ENCODE data around the gene LRRC38. TPM values are rescaled to one million over a fixed set of nuclear protein-coding genes. Genes with fewer than 3 reads are reported as not detected.

The LRRC38 gene
- total and polyA plus RNA-seq, 10 of the 15 experiments (the other 5 are each of a cell fraction or from before 2014, with no cell fraction given) = not detected

DNA sequence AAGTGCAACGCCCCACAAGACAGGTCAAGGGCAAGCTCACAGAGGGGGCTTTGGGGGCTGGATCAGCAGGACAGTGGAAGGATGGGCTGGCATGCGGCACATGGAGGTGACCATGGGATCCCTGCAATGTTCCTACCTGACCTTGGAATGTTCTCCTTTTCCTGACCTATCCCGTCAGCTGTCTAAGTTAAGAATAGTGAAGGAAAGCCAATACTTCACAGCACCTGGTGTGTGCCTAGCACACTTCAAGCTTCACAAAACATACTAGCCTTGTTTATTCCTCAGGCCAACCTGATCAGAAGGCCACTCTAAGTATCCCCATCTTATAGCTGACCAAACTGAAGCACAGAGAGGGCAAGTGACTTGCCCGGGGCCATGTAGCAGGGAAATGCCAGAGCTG lies 31.2 kb downstream of the LRRC38 start:
- in situ Hi-C loops (cut with MboI) = no loop called here
- RAD21 ChIA-PET (ENCODE audit: unreplicated experiment) = no interaction called here

More for the DNA sequence above, 31.2 kb downstream of the LRRC38 start:
- FAIRE-seq = no peak
- no TSS peak for BruUV-seq (replicated peaks)
- intact Hi-C loops (cut with micrococcal nuclease; ENCODE audit: unreplicated experiment) = no loop called here
- no peak for DNase-seq (ENCODE audit: low read depth, low spot score)
- no peak overlapping the region for H3K9ac ChIP-seq (ENCODE audit: control insufficient read depth, insufficient read depth, low read length)
- TF ChIP-seq, protein P1, sequence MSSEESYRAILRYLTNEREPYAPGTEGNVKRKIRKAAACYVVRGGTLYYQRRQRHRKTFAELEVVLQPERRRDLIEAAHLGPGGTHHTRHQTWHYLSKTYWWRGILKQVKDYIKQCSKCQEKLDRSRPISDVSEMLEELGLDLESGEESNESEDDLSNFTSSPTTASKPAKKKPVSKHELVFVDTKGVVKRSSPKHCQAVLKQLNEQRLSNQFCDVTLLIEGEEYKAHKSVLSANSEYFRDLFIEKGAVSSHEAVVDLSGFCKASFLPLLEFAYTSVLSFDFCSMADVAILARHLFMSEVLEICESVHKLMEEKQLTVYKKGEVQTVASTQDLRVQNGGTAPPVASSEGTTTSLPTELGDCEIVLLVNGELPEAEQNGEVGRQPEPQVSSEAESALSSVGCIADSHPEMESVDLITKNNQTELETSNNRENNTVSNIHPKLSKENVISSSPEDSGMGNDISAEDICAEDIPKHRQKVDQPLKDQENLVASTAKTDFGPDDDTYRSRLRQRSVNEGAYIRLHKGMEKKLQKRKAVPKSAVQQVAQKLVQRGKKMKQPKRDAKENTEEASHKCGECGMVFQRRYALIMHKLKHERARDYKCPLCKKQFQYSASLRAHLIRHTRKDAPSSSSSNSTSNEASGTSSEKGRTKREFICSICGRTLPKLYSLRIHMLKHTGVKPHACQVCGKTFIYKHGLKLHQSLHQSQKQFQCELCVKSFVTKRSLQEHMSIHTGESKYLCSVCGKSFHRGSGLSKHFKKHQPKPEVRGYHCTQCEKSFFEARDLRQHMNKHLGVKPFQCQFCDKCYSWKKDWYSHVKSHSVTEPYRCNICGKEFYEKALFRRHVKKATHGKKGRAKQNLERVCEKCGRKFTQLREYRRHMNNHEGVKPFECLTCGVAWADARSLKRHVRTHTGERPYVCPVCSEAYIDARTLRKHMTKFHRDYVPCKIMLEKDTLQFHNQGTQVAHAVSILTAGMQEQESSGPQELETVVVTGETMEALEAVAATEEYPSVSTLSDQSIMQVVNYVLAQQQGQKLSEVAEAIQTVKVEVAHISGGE (CRISPR knock-in tag; IDR thresholded peaks at IDR 0.05) = no peak
- TF ChIP-seq NFYB (IDR thresholded peaks at IDR 0.05; ENCODE audit: insufficient read depth, low read depth, low read length) (no peak), STAT3 (IDR thresholded peaks at IDR 0.05; ENCODE audit: low read depth, low read length) (no peak), TCF12 (IDR thresholded peaks at IDR 0.05; ENCODE audit: low read depth, low read length) (no peak), EP300 (IDR thresholded peaks at IDR 0.05; ENCODE audit: borderline replicate concordance in 1 of 2, control insufficient read depth in 1 of 2, low read depth in 2 of 2, low read length in 2 of 2) (no peak), SUZ12 (IDR thresholded peaks at IDR 0.05; ENCODE audit: unreplicated experiment) (no peak)
- TF ChIP-seq, protein P2, sequence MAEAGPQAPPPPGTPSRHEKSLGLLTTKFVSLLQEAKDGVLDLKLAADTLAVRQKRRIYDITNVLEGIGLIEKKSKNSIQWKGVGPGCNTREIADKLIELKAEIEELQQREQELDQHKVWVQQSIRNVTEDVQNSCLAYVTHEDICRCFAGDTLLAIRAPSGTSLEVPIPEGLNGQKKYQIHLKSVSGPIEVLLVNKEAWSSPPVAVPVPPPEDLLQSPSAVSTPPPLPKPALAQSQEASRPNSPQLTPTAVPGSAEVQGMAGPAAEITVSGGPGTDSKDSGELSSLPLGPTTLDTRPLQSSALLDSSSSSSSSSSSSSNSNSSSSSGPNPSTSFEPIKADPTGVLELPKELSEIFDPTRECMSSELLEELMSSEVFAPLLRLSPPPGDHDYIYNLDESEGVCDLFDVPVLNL (IDR thresholded peaks at IDR 0.05; ENCODE audit: low read depth, low read length) = no peak
- TF ChIP-seq, protein P3, sequence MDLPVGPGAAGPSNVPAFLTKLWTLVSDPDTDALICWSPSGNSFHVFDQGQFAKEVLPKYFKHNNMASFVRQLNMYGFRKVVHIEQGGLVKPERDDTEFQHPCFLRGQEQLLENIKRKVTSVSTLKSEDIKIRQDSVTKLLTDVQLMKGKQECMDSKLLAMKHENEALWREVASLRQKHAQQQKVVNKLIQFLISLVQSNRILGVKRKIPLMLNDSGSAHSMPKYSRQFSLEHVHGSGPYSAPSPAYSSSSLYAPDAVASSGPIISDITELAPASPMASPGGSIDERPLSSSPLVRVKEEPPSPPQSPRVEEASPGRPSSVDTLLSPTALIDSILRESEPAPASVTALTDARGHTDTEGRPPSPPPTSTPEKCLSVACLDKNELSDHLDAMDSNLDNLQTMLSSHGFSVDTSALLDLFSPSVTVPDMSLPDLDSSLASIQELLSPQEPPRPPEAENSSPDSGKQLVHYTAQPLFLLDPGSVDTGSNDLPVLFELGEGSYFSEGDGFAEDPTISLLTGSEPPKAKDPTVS (IDR thresholded peaks at IDR 0.05; ENCODE audit: low read depth, low read length) = no peak
- no peaks in the 10 kb centered on the region for H3K79me2 ChIP-seq (ENCODE audit: control insufficient read depth, insufficient read depth, low read length)
- H3K27ac ChIP-seq (ENCODE audit: control insufficient read depth, insufficient read depth) = no peak overlapping the region
- H3K36me3 ChIP-seq (ENCODE audit: control insufficient read depth in 2 of 2, insufficient read depth in 2 of 2, low read length in 1 of 2) = no peaks in the 10 kb centered on the region
- POLR2A ChIA-PET = no interaction called here
- no peak for ATAC-seq
- peaks cover 0 to 2% of the 10 kb centered on the region in 2 experiments; a peak in 2 of 4 replicates for H3K27me3 ChIP-seq (replicated peaks in 1 of 2; ENCODE audit: control insufficient read depth in 2 of 2, insufficient read depth in 2 of 2, low read length in 1 of 2)
- CTCF ChIA-PET = interaction anchor here (0.7 kb wide), 1 partner anchor 449 kb away, joined by 3 read pairs; no protein-coding TSS in a partner anchor
- no peaks in the 10 kb centered on the region; the same call in 1 of the 2 replicates for H4K20me1 ChIP-seq (ENCODE audit: control insufficient read depth, insufficient read depth)
- 28% methylated on average over 3 of the region's 4 CpGs for WGBS (ENCODE audit: insufficient coverage, insufficient replicate concordance, low lambda C conversion rate, missing lambda C conversion rate)
- SMC1A ChIA-PET (ENCODE audit: uncharacterized antibody, unreplicated experiment) = no interaction called here
- no peaks in the 10 kb centered on the region for H3K4me1 ChIP-seq (ENCODE audit: control insufficient read depth, insufficient read depth, low read length)
- no peak overlapping the region for H3K4me3 ChIP-seq
- H2AFZ ChIP-seq (ENCODE audit: control insufficient read depth, low read depth, low read length) = no peak overlapping the region
- H3K9me3 ChIP-seq (replicated peaks; ENCODE audit: control insufficient read depth, insufficient read depth, low read length) = no peaks in the 10 kb centered on the region
- no peak overlapping the region for H3K4me2 ChIP-seq (ENCODE audit: control insufficient read depth, insufficient read depth)

All from GM12878 (cell line).